Measurements from ENCODE around the gene KRT12. TPM values are rescaled to one million over a fixed set of nuclear protein-coding genes. Genes with fewer than 3 reads are reported as not detected.
"Not testable (repeated sequence)": the region's sequence is repeated elsewhere in the genome, so short reads cannot be mapped to it uniquely, and the experiment has no call there.

KRT12 gene
- total RNA-seq, 1 experiment from 2014 or later = 2.7 TPM

DNA sequence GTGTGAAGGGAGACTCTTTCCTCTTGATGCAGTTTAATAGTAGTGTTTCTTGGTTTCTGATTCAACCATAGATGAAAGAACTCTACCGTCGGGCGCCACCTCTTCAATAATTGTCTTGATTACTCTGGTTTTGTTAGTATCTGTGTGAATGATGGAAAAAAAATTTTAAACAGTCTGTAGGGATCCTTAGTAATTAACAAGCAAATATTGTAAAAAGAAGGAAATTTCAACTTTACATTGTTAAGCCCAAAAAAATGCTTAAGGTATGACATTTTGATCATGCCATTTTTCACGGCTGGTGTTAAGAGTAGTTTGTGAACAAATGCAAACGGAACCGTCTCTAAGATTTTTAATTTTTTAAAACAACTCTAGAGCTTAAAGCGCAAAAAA lies 48.7 kb downstream of the KRT12 start:
- Mint-ChIP-seq H3K4me1 (ENCODE audit: low read depth, unreplicated experiment) (peaks cover 31% of the 10 kb centered on the region), H3K36me3 (ENCODE audit: insufficient read depth, unreplicated experiment) (peaks cover 38% of the 10 kb centered on the region), H3K4me3 (ENCODE audit: low read depth, unreplicated experiment) (peak overlapping the region; percentile 80), H3K9me3 (ENCODE audit: low read depth, unreplicated experiment) (no peaks in the 10 kb centered on the region), H3K27ac (ENCODE audit: unreplicated experiment) (peak overlapping the region; percentile 92), H3K27me3 (ENCODE audit: unreplicated experiment) (no peaks in the 10 kb centered on the region)
- TF ChIP-seq, protein P1, sequence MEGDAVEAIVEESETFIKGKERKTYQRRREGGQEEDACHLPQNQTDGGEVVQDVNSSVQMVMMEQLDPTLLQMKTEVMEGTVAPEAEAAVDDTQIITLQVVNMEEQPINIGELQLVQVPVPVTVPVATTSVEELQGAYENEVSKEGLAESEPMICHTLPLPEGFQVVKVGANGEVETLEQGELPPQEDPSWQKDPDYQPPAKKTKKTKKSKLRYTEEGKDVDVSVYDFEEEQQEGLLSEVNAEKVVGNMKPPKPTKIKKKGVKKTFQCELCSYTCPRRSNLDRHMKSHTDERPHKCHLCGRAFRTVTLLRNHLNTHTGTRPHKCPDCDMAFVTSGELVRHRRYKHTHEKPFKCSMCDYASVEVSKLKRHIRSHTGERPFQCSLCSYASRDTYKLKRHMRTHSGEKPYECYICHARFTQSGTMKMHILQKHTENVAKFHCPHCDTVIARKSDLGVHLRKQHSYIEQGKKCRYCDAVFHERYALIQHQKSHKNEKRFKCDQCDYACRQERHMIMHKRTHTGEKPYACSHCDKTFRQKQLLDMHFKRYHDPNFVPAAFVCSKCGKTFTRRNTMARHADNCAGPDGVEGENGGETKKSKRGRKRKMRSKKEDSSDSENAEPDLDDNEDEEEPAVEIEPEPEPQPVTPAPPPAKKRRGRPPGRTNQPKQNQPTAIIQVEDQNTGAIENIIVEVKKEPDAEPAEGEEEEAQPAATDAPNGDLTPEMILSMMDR (IDR thresholded peaks at IDR 0.05; ENCODE audit: unreplicated experiment) = no peak
- no peak for DNase-seq
- CTCF ChIA-PET = interaction anchor here (0.5 to 2.9 kb wide), 47 partner anchors 9 to 1196 kb away, joined by 3 to 31 read pairs (median 4); partner anchors contain the start of genes MIEN1, PSMD3 and TOP2A
- intact Hi-C loops (cut with micrococcal nuclease; ENCODE audit: unreplicated experiment) = loop anchor here (1.0 to 2.0 kb wide), 3 partner anchors 32 to 926 kb away; no protein-coding TSS in a partner anchor
- BruUV-seq (replicated peaks) = TSS peak; percentile 98

DNA sequence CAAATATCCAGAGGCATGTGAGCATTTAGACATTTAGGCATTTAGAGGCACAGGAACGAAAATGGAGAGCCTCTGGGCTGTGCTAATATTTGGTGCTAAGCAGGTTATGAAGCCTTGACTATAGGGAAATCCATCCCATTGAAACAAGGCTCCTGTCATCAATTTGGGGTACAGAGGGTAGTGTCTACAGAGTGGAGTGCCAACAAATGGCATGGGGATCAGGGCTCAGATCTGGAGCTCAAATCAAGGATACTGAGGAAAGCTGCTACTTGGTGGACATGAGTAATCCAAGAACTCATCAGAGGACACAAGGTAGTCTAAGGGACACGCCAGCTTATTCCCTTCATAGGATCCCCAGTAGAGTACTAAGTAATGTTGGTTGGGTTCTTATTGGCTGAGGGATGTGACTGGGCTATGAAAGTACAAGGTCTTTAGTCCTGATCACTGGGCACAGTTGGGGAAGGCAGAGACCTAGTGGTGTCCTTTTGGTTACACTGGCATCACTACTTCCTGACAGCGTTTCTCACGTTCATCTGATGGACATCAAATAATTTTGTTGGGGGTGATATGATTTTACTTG lies 49.8 kb downstream of the KRT12 start:
- intact Hi-C loops (cut with micrococcal nuclease; ENCODE audit: unreplicated experiment) = no loop called here
- DNase-seq = no peak
- Mint-ChIP-seq H3K4me3 (ENCODE audit: low read depth, unreplicated experiment) (peak overlapping the region; percentile 80), H3K4me1 (ENCODE audit: low read depth, unreplicated experiment) (peaks cover 31% of the 10 kb centered on the region), H3K9me3 (ENCODE audit: low read depth, unreplicated experiment) (no peaks in the 10 kb centered on the region), H3K27ac (ENCODE audit: unreplicated experiment) (peak overlapping the region; percentile 92), H3K36me3 (ENCODE audit: insufficient read depth, unreplicated experiment) (peaks cover 38% of the 10 kb centered on the region), H3K27me3 (ENCODE audit: unreplicated experiment) (peaks cover 8% of the 10 kb centered on the region)
- CTCF ChIA-PET = interaction anchor here (0.7 to 2.9 kb wide), 6 partner anchors 29 to 1198 kb away, joined by 3 to 31 read pairs (median 8); no protein-coding TSS in a partner anchor
- BruUV-seq (replicated peaks) = no TSS peak
- TF ChIP-seq, protein P1 (IDR thresholded peaks at IDR 0.05; ENCODE audit: unreplicated experiment) = no peak

DNA sequence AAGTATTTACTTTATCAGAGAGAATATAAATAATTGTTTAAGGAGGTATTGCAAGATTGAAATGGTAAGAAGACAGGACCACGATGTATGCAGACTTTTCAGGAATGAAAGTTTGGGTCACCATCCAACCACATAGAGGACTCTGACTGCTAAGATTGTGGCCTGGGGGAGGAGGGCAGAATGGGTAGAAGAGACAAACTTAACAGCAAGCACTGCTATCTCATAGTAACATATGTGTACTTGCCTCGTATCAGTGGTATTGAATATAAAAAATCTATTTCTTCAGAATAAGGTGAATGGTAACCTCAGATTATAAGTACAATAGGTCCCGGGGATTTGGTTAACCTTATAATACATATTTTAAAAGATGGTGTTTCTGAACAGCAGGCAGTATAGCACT lies 50.5 kb downstream of the KRT12 start:
- no peak overlapping the region for H3K4me3 Mint-ChIP-seq (ENCODE audit: low read depth, unreplicated experiment)
- peaks cover 32% of the 10 kb centered on the region for H3K4me1 Mint-ChIP-seq (ENCODE audit: low read depth, unreplicated experiment)
- no peak overlapping the region for H3K27ac Mint-ChIP-seq (ENCODE audit: unreplicated experiment)
- intact Hi-C loops (cut with micrococcal nuclease; ENCODE audit: unreplicated experiment) = no loop called here
- BruUV-seq (replicated peaks) = no TSS peak
- CTCF ChIA-PET = interaction anchor here (0.7 to 2.2 kb wide), 4 partner anchors 43 to 1198 kb away, joined by 3 to 28 read pairs (median 4); no protein-coding TSS in a partner anchor
- no peak for DNase-seq
- TF ChIP-seq, protein P1 (IDR thresholded peaks at IDR 0.05; ENCODE audit: unreplicated experiment) = no peak
- peaks cover 38% of the 10 kb centered on the region for H3K36me3 Mint-ChIP-seq (ENCODE audit: insufficient read depth, unreplicated experiment)
- no peaks in the 10 kb centered on the region for H3K9me3 Mint-ChIP-seq (ENCODE audit: low read depth, unreplicated experiment)
- peaks cover 14% of the 10 kb centered on the region for H3K27me3 Mint-ChIP-seq (ENCODE audit: unreplicated experiment)

DNA sequence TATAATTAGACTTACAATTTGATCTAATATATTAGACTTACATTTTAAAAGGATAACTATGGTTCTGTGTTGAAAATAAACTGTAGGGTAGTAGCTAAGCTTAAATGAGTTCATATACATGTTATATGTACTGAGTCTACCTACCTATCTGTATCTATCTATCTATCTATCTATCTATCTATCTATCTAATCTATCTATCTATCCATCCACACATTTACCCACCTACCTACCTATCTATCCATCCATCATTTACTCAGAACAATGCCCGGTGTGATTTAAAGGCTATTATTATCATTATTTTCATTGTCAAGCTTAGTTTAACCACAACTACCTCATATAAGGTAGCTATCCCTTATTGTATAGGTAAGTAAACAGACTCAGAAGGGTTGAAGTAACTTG lies 51.6 kb downstream of the KRT12 start:
- peaks cover 24% of the 10 kb centered on the region for H3K27me3 Mint-ChIP-seq (ENCODE audit: unreplicated experiment)
- CTCF ChIA-PET = interaction anchor here (0.6 to 2.2 kb wide), 8 partner anchors 9 to 167 kb away, joined by 3 to 28 read pairs (median 4); partner anchors contain the start of gene SMARCE1
- TF ChIP-seq, protein P1 (IDR thresholded peaks at IDR 0.05; ENCODE audit: unreplicated experiment) = no peak
- H3K4me3 Mint-ChIP-seq (ENCODE audit: low read depth, unreplicated experiment) = no peak overlapping the region
- peaks cover 38% of the 10 kb centered on the region for H3K36me3 Mint-ChIP-seq (ENCODE audit: insufficient read depth, unreplicated experiment)
- intact Hi-C loops (cut with micrococcal nuclease; ENCODE audit: unreplicated experiment) = no loop called here
- no TSS peak for BruUV-seq (replicated peaks)
- no peak overlapping the region for H3K27ac Mint-ChIP-seq (ENCODE audit: unreplicated experiment)
- no peak for DNase-seq
- H3K4me1 Mint-ChIP-seq (ENCODE audit: low read depth, unreplicated experiment) = peaks cover 34% of the 10 kb centered on the region
- H3K9me3 Mint-ChIP-seq (ENCODE audit: low read depth, unreplicated experiment) = no peaks in the 10 kb centered on the region

DNA sequence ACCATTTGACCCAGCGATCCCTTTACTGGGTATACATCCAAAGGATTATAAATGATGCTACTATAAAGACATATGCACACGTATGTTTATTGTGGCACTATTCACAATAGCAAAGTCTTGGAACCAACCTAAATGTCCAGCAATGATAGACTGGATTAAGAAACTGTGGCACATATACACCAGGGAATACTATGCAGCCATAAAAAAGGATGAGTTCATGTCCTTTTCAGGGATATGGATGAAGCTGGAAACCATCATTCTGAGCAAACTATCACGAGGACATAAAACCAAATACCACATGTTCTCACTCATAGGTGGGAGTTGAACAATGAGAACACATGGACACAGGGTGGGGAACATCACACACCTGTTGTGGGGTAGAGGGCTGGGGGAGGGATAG lies 52.4 kb downstream of the KRT12 start:
- H3K9me3 Mint-ChIP-seq (ENCODE audit: low read depth, unreplicated experiment); H3K4me3 Mint-ChIP-seq (ENCODE audit: low read depth, unreplicated experiment); intact Hi-C loops (cut with micrococcal nuclease; ENCODE audit: unreplicated experiment); BruUV-seq (replicated peaks); DNase-seq; H3K27ac Mint-ChIP-seq (ENCODE audit: unreplicated experiment): not testable (repeated sequence)
- CTCF ChIA-PET = interaction anchor here (1.1 to 2.2 kb wide), 3 partner anchors 8 to 147 kb away, joined by 4 to 28 read pairs (median 5); no protein-coding TSS in a partner anchor
- Mint-ChIP-seq H3K36me3 (ENCODE audit: insufficient read depth, unreplicated experiment) (peaks cover 32% of the 10 kb centered on the region), H3K4me1 (ENCODE audit: low read depth, unreplicated experiment) (peaks cover 34% of the 10 kb centered on the region), H3K27me3 (ENCODE audit: unreplicated experiment) (peaks cover 24% of the 10 kb centered on the region)

Measured in Calu3 (cell line).